ENCODE results near the gene RAB15.
"Not testable (repeated sequence)": the region's sequence is repeated elsewhere in the genome, so short reads cannot be mapped to it uniquely, and the experiment has no call there.

RAB15 gene

GRCh38 chr14:64919618-64920017 is 52.5 kb downstream of the RAB15 start:
- H3K4me3 ChIP-seq (ENCODE audit: low read depth, low read length), result no peak overlapping the region
- no peak for DNase-seq (ENCODE audit: low read depth)

GRCh38 chr14:64919215-64919614 is 52.9 kb downstream of the RAB15 start:
- no peak for DNase-seq (ENCODE audit: low read depth)
- H3K4me3 ChIP-seq (ENCODE audit: low read depth, low read length), result no peak overlapping the region

GRCh38 chr14:64918216-64918615 is 53.9 kb downstream of the RAB15 start:
- DNase-seq (ENCODE audit: low read depth), result no peak
- no peak overlapping the region for H3K4me3 ChIP-seq (ENCODE audit: low read depth, low read length)

GRCh38 chr14:64915797-64916196 is 56.3 kb downstream of the RAB15 start:
- H3K4me3 ChIP-seq (ENCODE audit: low read depth, low read length), result no peak overlapping the region
- DNase-seq (ENCODE audit: low read depth), result no peak

- DNase-seq (ENCODE audit: low read depth), result no peak
- H3K4me3 ChIP-seq (ENCODE audit: low read depth, low read length), result peak overlapping the region; percentile 89
These were observed 57.1 kb downstream of the RAB15 start for GRCh38 chr14:64915029-64915424.

GRCh38 chr14:64914237-64915028 is 57.7 kb downstream of the RAB15 start, which contains the start of gene CHURC1:
CHURC1 (plus strand) TSS chr14:64914455; CDS start chr14:64914496, 41 bp downstream.
- peak within 1 kb of the TSS; percentile 89 for H3K4me3 ChIP-seq (ENCODE audit: low read depth, low read length)
- DNase-seq (ENCODE audit: low read depth), result peak; percentile 93

GRCh38 chr14:64913477-64913876 is 58.7 kb downstream of the RAB15 start:
- H3K4me3 ChIP-seq (ENCODE audit: low read depth, low read length), result peak overlapping the region; percentile 89
- not testable (repeated sequence) for DNase-seq (ENCODE audit: low read depth)

GRCh38 chr14:64912261-64912660 is 59.9 kb downstream of the RAB15 start:
- DNase-seq (ENCODE audit: low read depth), result no peak
- no peak overlapping the region for H3K4me3 ChIP-seq (ENCODE audit: low read depth, low read length)

- H3K4me3 ChIP-seq (ENCODE audit: low read depth, low read length), result no peak overlapping the region
- DNase-seq (ENCODE audit: low read depth), result peak; percentile 16
These were observed 61.2 kb downstream of the RAB15 start for GRCh38 chr14:64910847-64911495.

GRCh38 chr14:64906022-64906421 is 66.1 kb downstream of the RAB15 start:
- DNase-seq (ENCODE audit: low read depth), result no peak
- no peak overlapping the region for H3K4me3 ChIP-seq (ENCODE audit: low read depth, low read length)

GRCh38 chr14:64899958-64900357 is 72.2 kb downstream of the RAB15 start:
- no peak overlapping the region for H3K4me3 ChIP-seq (ENCODE audit: low read depth, low read length)
- DNase-seq (ENCODE audit: low read depth), result no peak

Data from skeletal muscle cell (primary cell).